Measurements from ENCODE around the gene PLK5.

The PLK5 gene

DNA sequence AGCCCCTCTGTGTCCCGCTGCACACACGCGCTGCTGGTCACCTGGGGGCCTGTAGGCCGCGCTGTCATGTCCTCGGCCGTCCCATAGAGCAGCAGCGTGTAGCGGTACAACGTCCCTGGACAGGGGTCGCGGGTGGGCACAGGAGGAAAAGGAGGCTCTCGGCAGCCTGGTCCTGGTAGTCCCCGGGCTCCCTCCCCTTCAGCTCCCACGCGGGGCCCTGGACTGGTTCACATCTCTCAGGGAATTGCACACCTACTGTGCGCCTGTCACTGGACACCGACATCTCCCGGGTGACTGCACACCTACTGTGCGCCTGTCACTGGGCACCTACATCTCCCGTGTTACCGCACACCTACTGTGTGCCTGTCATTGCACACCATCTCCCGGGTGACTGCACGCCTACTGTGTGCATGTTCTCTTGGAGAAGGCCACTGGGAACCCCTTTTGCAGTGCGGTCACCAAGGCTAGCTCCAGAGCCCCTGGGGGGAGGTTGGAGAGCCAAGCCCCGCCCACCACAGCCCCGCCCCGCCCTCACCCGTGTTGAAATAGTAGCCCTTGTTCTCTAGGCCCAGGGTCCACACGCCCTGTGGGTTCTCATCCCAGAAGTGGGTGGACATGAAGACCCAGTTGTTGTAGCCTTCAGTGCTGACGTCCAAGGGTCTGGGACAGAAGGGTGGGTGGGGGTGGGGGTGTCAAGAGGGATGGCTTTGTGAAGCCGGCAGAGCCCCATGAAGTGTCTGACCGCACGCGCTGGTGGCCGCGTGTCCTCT lies 41.3 kb upstream of the PLK5 start:
- no peak overlapping the region for H2BK5ac ChIP-seq (ENCODE audit: low read length)
- WGBS, 2 donors (ENCODE audit: extremely low coverage in 2 of 2, insufficient read length in 2 of 2, insufficient replicate concordance in 1 of 2), result no CpG with 5 or more reads among the region's 37 CpGs

DNA sequence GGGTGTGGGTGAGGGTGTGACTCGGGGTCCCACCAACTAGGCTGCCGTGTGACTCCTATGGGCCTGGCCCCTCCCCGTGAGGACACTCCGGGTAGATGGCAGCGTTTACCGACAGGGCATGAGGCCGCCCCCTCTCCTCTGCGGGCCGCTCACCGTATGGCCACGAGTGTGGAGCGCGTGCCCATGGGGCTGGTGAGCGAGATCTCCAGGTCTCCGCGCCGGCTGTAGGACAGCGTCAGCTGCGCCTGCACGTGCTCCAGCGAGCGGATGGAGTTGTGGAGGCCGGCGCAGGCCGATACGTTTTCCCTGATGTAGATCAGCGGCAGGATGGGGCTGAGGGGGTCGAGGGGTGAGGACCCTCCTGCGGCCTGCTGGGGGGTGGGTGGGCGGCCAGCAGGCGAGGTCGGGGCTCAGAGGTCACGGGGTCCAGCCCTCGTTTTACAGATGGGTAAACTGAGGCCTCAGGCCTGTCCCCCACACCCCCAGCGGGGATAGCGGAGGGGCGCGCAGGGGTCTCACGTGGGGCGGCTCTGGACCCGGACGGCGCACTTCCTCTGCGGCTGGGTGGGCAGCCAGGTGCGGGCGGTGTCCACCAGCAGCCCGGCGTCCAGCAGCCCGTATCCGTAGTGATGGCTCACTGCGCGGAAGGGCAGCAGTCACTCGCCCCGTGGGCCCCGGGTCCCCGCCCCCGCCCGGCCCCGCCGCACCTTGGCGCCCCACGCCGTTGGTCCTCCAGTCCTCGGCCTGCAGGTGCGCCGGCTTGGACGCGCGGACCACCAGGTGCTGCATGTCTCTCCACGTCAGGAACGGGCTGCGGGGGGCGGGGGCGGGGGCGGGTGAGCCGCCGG lies 40.5 kb upstream of the PLK5 start:
- Histone ChIP-seq H3K9ac (ENCODE audit: low read depth, low read length, poor library complexity) (no peak overlapping the region), H4K8ac (ENCODE audit: low read depth, low read length) (no peak overlapping the region), H2AFZ (ENCODE audit: low read length) (no peak overlapping the region), H3K4ac (ENCODE audit: low read length) (no peak overlapping the region), H3K36me3 (replicated peaks in 1 of 2; ENCODE audit: control insufficient read depth in 2 of 2, insufficient read depth in 2 of 2, low read length in 2 of 2) (no peaks in the 10 kb centered on the region), H3K27me3 (ENCODE audit: control insufficient read depth in 3 of 3, insufficient read depth in 3 of 3, low read depth in 1 of 3, low read length in 3 of 3) (no peaks in the 10 kb centered on the region), H2BK15ac (ENCODE audit: low read length) (no peak overlapping the region), H2BK5ac (ENCODE audit: low read length) (no peak overlapping the region), H3K4me2 (ENCODE audit: insufficient read depth, low read length, poor library complexity, severe bottlenecking) (no peak overlapping the region), H4K91ac (ENCODE audit: low read depth, low read length, poor library complexity) (no peak overlapping the region), H2BK120ac (ENCODE audit: low read depth, low read length) (no peak overlapping the region), H3K18ac (ENCODE audit: low read length) (peak overlapping the region; percentile 64), H3K23ac (ENCODE audit: low read depth, low read length, poor library complexity) (peak overlapping the region; percentile 65), H2AK5ac (ENCODE audit: low read depth, low read length) (peak overlapping the region; percentile 81), H3K27ac (replicated peaks; ENCODE audit: low read length) (no peak overlapping the region), H3K4me1 (ENCODE audit: control insufficient read depth in 2 of 2, insufficient read depth in 1 of 2, low read depth in 1 of 2, low read length in 2 of 2) (peaks cover 0 to 3% of the 10 kb centered on the region in 2 donors), H2BK12ac (ENCODE audit: low read length) (peak overlapping the region; percentile 41), H3K4me3 (ENCODE audit: low read length in 2 of 2) (peak overlapping the region in 1 of 2 donors; percentile 54), H3K79me1 (ENCODE audit: low read depth, low read length) (peaks cover 12% of the 10 kb centered on the region), H3K9me3 (replicated peaks in 1 of 2; ENCODE audit: control insufficient read depth in 2 of 2, insufficient read depth in 1 of 2, low read depth in 1 of 2, low read length in 2 of 2) (no peaks in the 10 kb centered on the region), H3K14ac (ENCODE audit: low read length) (no peak overlapping the region)
- no peak for DNase-seq (ENCODE audit: low spot score)
- no CpG with 5 or more reads among the region's 77 CpGs for WGBS, 2 donors (ENCODE audit: extremely low coverage in 2 of 2, insufficient read length in 2 of 2, insufficient replicate concordance in 1 of 2)

More for the DNA sequence above, 41.3 kb upstream of the PLK5 start:
- H3K9ac ChIP-seq (ENCODE audit: low read depth, low read length, poor library complexity), result no peak overlapping the region
- H2AK5ac ChIP-seq (ENCODE audit: low read depth, low read length), result peak overlapping the region; percentile 81
- no peaks in the 10 kb centered on the region for H3K9me3 ChIP-seq (replicated peaks in 1 of 2; ENCODE audit: control insufficient read depth in 2 of 2, insufficient read depth in 1 of 2, low read depth in 1 of 2, low read length in 2 of 2)
- peak overlapping the region; percentile 89 for H4K91ac ChIP-seq (ENCODE audit: low read depth, low read length, poor library complexity)
- H3K27ac ChIP-seq (replicated peaks; ENCODE audit: low read length), result no peak overlapping the region
- H3K36me3 ChIP-seq (replicated peaks in 1 of 2; ENCODE audit: control insufficient read depth in 2 of 2, insufficient read depth in 2 of 2, low read length in 2 of 2), result peaks cover 0 to under 1% of the 10 kb centered on the region in 2 donors
- peak overlapping the region; percentile 43 for H4K8ac ChIP-seq (ENCODE audit: low read depth, low read length)
- H2BK120ac ChIP-seq (ENCODE audit: low read depth, low read length), result peak overlapping the region; percentile 72
- H2AFZ ChIP-seq (ENCODE audit: low read length), result no peak overlapping the region
- peak overlapping the region; percentile 41 for H2BK12ac ChIP-seq (ENCODE audit: low read length)
- no peak overlapping the region for H3K4me2 ChIP-seq (ENCODE audit: insufficient read depth, low read length, poor library complexity, severe bottlenecking)
- peak overlapping the region; percentile 89 for H3K23ac ChIP-seq (ENCODE audit: low read depth, low read length, poor library complexity)
- no peaks in the 10 kb centered on the region for H3K27me3 ChIP-seq (ENCODE audit: control insufficient read depth in 3 of 3, insufficient read depth in 3 of 3, low read depth in 1 of 3, low read length in 3 of 3)
- H3K4ac ChIP-seq (ENCODE audit: low read length), result no peak overlapping the region
- H3K4me3 ChIP-seq (ENCODE audit: low read length in 2 of 2), result peak overlapping the region in 1 of 2 donors; percentile 23
- peaks cover 15% of the 10 kb centered on the region for H3K79me1 ChIP-seq (ENCODE audit: low read depth, low read length)
- H3K14ac ChIP-seq (ENCODE audit: low read length), result peak overlapping the region; percentile 21
- H3K18ac ChIP-seq (ENCODE audit: low read length), result no peak overlapping the region
- peak overlapping the region; percentile 38 for H2BK15ac ChIP-seq (ENCODE audit: low read length)
- DNase-seq (ENCODE audit: low spot score), result no peak
- peaks cover 0 to 3% of the 10 kb centered on the region in 2 donors for H3K4me1 ChIP-seq (ENCODE audit: control insufficient read depth in 2 of 2, insufficient read depth in 1 of 2, low read depth in 1 of 2, low read length in 2 of 2)

DNA sequence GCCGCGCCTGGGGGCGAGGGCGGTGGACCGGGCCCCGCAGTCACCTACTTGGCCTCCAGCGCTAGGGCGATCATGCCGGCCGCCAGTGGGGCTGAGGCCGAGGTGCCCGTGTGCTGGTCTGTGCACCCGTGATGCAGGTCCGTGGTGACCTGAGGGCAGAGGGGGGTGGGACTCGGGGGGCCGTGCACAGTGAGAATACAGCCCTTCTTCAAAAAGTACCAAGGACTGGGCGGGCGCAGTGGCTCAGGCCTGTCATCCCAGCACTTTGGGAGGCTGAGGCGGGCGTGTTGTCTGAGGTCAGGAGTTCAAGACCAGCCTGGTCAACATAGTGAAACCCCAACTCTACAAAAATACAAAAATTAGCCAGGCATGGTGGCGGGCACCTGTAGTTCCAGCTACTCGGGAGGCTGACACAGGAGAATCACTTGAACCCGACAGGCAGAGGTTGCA lies 39.9 kb upstream of the PLK5 start:
- Histone ChIP-seq H3K4me2 (ENCODE audit: insufficient read depth, low read length, poor library complexity, severe bottlenecking) (no peak overlapping the region), H2BK5ac (ENCODE audit: low read length) (no peak overlapping the region), H4K91ac (ENCODE audit: low read depth, low read length, poor library complexity) (no peak overlapping the region), H3K79me1 (ENCODE audit: low read depth, low read length) (peaks cover 10% of the 10 kb centered on the region), H3K27ac (replicated peaks; ENCODE audit: low read length) (no peak overlapping the region), H3K4me1 (ENCODE audit: control insufficient read depth in 2 of 2, insufficient read depth in 1 of 2, low read depth in 1 of 2, low read length in 2 of 2) (no peaks in the 10 kb centered on the region), H3K27me3 (ENCODE audit: control insufficient read depth in 3 of 3, insufficient read depth in 3 of 3, low read depth in 1 of 3, low read length in 3 of 3) (no peaks in the 10 kb centered on the region), H2BK12ac (ENCODE audit: low read length) (no peak overlapping the region), H3K4me3 (ENCODE audit: low read length in 2 of 2) (no peak overlapping the region), H4K8ac (ENCODE audit: low read depth, low read length) (no peak overlapping the region), H2AFZ (ENCODE audit: low read length) (no peak overlapping the region), H2BK120ac (ENCODE audit: low read depth, low read length) (no peak overlapping the region), H3K23ac (ENCODE audit: low read depth, low read length, poor library complexity) (no peak overlapping the region), H3K18ac (ENCODE audit: low read length) (no peak overlapping the region), H3K9ac (ENCODE audit: low read depth, low read length, poor library complexity) (no peak overlapping the region), H2AK5ac (ENCODE audit: low read depth, low read length) (no peak overlapping the region), H3K36me3 (replicated peaks in 1 of 2; ENCODE audit: control insufficient read depth in 2 of 2, insufficient read depth in 2 of 2, low read length in 2 of 2) (no peaks in the 10 kb centered on the region), H3K14ac (ENCODE audit: low read length) (no peak overlapping the region), H3K4ac (ENCODE audit: low read length) (no peak overlapping the region), H2BK15ac (ENCODE audit: low read length) (no peak overlapping the region), H3K9me3 (replicated peaks in 1 of 2; ENCODE audit: control insufficient read depth in 2 of 2, insufficient read depth in 1 of 2, low read depth in 1 of 2, low read length in 2 of 2) (no peaks in the 10 kb centered on the region)
- DNase-seq (ENCODE audit: low spot score), result no peak
- WGBS, 2 donors (ENCODE audit: extremely low coverage in 2 of 2, insufficient read length in 2 of 2, insufficient replicate concordance in 1 of 2), result no CpG with 5 or more reads among the region's 23 CpGs
